ENCODE data around the gene L3MBTL4. TPM values are rescaled to one million over a fixed set of nuclear protein-coding genes. Genes with fewer than 3 reads are reported as not detected.

The L3MBTL4 gene
- total RNA-seq (2022; extraction: Qiagen RNA extraction) = 0.06 TPM in 1 of 5 replicates, not detected in the others

GRCh38 chr18:6414723-6415417, at the start of gene L3MBTL4:
TSS of gene L3MBTL4 (minus strand) at chr18:6414911. CDS start at chr18:6311625, 103,286 bp downstream.

